ENCODE results near the gene AFF3.

DNA sequence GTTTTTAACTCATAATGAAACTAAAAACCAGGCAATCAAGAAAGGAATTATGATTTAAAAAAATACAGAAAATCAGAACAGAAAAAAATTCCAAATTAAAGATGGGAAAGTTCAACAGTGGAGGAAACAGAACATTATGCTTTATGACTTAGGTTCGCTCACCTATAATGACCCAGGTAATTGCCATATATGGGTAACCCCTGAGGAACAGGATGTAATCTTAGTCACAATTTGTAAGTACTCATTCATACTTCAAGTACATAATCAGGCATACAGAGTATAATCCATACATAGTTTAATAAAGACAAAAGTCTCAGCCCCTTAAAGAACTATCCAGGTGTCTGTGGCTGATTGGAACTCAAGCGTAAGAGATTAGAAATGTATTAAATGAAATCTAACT lies 159.6 kb downstream of the AFF3 start:
- TF ChIP-seq, protein P1, sequence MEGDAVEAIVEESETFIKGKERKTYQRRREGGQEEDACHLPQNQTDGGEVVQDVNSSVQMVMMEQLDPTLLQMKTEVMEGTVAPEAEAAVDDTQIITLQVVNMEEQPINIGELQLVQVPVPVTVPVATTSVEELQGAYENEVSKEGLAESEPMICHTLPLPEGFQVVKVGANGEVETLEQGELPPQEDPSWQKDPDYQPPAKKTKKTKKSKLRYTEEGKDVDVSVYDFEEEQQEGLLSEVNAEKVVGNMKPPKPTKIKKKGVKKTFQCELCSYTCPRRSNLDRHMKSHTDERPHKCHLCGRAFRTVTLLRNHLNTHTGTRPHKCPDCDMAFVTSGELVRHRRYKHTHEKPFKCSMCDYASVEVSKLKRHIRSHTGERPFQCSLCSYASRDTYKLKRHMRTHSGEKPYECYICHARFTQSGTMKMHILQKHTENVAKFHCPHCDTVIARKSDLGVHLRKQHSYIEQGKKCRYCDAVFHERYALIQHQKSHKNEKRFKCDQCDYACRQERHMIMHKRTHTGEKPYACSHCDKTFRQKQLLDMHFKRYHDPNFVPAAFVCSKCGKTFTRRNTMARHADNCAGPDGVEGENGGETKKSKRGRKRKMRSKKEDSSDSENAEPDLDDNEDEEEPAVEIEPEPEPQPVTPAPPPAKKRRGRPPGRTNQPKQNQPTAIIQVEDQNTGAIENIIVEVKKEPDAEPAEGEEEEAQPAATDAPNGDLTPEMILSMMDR (IDR thresholded peaks at IDR 0.05) = no peak
- TF ChIP-seq EP300 (IDR thresholded peaks at IDR 0.05; ENCODE audit: low read depth) (no peak), POLR2A (IDR thresholded peaks at IDR 0.05) (no peak)
